OCI-LY3 (cell line): ENCODE data around the gene AKAP9.
"Not testable (repeated sequence)": the region's sequence is repeated elsewhere in the genome, so short reads cannot be mapped to it uniquely, and the experiment has no call there.

Source experiments
- H2AFZ ChIP-seq: fragments of 200-600, 300-600 bp; shearing (Covaris generic); 2 replicates; pipeline ENCODE4 v1.6.0; 2014; ENCODE audit warnings: antibody characterized with exemption, low read depth, low read length
- H3K27ac ChIP-seq: fragments of 200-600, 300-600 bp; sonication (generic); 2 replicates; pipeline ENCODE4 v1.5.1; 2014; ENCODE audit warnings: mild to moderate bottlenecking, low read length, moderate library complexity, mixed read lengths
- H3K27me3 ChIP-seq: fragments of 200-600, 300-600 bp; sonication (generic); 2 replicates; pipeline ENCODE4 v1.6.1; 2014; ENCODE audit warnings: low read depth, low read length, mixed read lengths
- H3K36me3 ChIP-seq: fragments of 200-600, 300-600 bp; sonication (generic); replicated peaks from 2 replicates; pipeline ENCODE3; 2014; ENCODE audit warnings: low read depth, low read length, mixed read lengths
- H3K4me1 ChIP-seq: fragments of 300-600, 200-600 bp; sonication (generic); 2 replicates; pipeline ENCODE4 v1.6.1; 2014; ENCODE audit warnings: low read length, mixed read lengths
- H3K4me2 ChIP-seq: fragments of 200-600, 300-600 bp; sonication (generic); 2 replicates; pipeline ENCODE4 v1.6.1; 2014; ENCODE audit warnings: low read length, mixed read lengths
- H3K4me3 ChIP-seq: fragments of 300-600, 200-600 bp; sonication (generic); 2 replicates; pipeline ENCODE4 v1.5.1; 2014; ENCODE audit warnings: antibody characterized with exemption, mild to moderate bottlenecking, low read length, moderate library complexity
- H3K79me2 ChIP-seq: fragments of 300-600, 200-600 bp; shearing (Covaris generic); 2 replicates; pipeline ENCODE4 v1.6.1; 2014; ENCODE audit warnings: mild to moderate bottlenecking, low read length, mixed read lengths
- H3K9ac ChIP-seq: fragments of 300-600, 200-600 bp; shearing (Covaris generic); 2 replicates; pipeline ENCODE4 v1.6.0; 2014; ENCODE audit warnings: mild to moderate bottlenecking, low read length, moderate library complexity
- H3K9me3 ChIP-seq: fragments of 200-600, 300-600 bp; shearing (Covaris generic); 2 replicates; pipeline ENCODE4 v1.6.1; 2014; ENCODE audit warnings: low read length, mixed read lengths; ENCODE audit not compliant: insufficient read depth
- H4K20me1 ChIP-seq: fragments of 200-600, 300-600 bp; sonication (generic); 2 replicates; pipeline ENCODE4 v1.6.1; 2016; ENCODE audit warnings: low read length, mixed read lengths; ENCODE audit not compliant: insufficient read depth
- EZH2phosphoT487 ChIP-seq: fragments of 200-600 bp; shearing (Covaris generic); IDR thresholded peaks from 2 replicates; pipeline ENCODE4 v1.6.1; 2018; ENCODE audit warnings: antibody characterized with exemption, mixed run types, low read depth
- TF ChIP-seq, protein P1 (sequence below): fragments of 200-600, 300-600 bp; sonication (generic); IDR thresholded peaks from 2 replicates; pipeline ENCODE4 v1.5.1; 2014; ENCODE audit warnings: antibody characterized with exemption, low read length, low read depth

AKAP9 gene

GRCh38 chr7:92088266-92088665 is 147.6 kb downstream of the AKAP9 start:
- Histone ChIP-seq H3K79me2 (no peaks in the 10 kb centered on the region), H3K36me3 (peaks cover 33% of the 10 kb centered on the region), H3K4me1 (no peaks in the 10 kb centered on the region), H3K4me3 (no peak overlapping the region), H3K9me3 (no peaks in the 10 kb centered on the region), H3K4me2 (no peak overlapping the region), H3K27me3 (no peaks in the 10 kb centered on the region), H3K9ac (no peak overlapping the region), H2AFZ (no peak overlapping the region), H3K27ac (no peak overlapping the region), H4K20me1 (no peaks in the 10 kb centered on the region)
- TF ChIP-seq, protein P1, sequence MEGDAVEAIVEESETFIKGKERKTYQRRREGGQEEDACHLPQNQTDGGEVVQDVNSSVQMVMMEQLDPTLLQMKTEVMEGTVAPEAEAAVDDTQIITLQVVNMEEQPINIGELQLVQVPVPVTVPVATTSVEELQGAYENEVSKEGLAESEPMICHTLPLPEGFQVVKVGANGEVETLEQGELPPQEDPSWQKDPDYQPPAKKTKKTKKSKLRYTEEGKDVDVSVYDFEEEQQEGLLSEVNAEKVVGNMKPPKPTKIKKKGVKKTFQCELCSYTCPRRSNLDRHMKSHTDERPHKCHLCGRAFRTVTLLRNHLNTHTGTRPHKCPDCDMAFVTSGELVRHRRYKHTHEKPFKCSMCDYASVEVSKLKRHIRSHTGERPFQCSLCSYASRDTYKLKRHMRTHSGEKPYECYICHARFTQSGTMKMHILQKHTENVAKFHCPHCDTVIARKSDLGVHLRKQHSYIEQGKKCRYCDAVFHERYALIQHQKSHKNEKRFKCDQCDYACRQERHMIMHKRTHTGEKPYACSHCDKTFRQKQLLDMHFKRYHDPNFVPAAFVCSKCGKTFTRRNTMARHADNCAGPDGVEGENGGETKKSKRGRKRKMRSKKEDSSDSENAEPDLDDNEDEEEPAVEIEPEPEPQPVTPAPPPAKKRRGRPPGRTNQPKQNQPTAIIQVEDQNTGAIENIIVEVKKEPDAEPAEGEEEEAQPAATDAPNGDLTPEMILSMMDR: no peak
- TF ChIP-seq EZH2phosphoT487: no peak

DNA sequence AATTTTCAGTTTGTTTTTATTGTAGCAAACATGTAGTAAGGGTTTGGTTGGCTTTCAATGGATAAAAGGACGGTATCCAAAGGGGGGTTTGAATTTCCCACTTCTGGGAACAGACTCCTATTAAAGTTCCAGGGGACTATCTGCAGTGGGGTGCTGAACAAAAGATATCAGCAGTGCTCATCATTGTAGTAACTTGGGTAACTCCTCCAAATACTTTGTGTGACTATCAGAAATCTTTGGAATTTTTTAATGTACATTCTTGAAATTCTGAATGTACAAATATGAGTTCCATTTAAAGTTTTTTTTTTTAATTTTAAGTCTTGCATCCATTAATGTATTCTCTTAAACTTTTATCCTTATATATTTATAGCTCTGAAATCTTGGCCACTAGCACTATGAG is 151.5 kb downstream of the AKAP9 start:
- H3K4me2 ChIP-seq: no peak overlapping the region
- TF ChIP-seq, protein P1: no peak
- no peak for TF ChIP-seq EZH2phosphoT487

GRCh38 chr7:92095380-92095779 is 154.7 kb downstream of the AKAP9 start:
- no peak for TF ChIP-seq EZH2phosphoT487
- TF ChIP-seq, protein P1: no peak
- H3K9ac ChIP-seq: no peak overlapping the region
- H4K20me1 ChIP-seq: no peaks in the 10 kb centered on the region
- H2AFZ ChIP-seq: no peak overlapping the region
- no peak overlapping the region for H3K4me2 ChIP-seq
- H3K27ac ChIP-seq: no peak overlapping the region
- H3K27me3 ChIP-seq: no peaks in the 10 kb centered on the region
- no peak overlapping the region for H3K4me3 ChIP-seq
- peaks cover 3% of the 10 kb centered on the region; the same call in 1 of the 2 replicates for H3K4me1 ChIP-seq
- H3K9me3 ChIP-seq: no peaks in the 10 kb centered on the region
- peaks cover 29% of the 10 kb centered on the region for H3K36me3 ChIP-seq
- H3K79me2 ChIP-seq: no peaks in the 10 kb centered on the region

More for the DNA sequence above, 151.5 kb downstream of the AKAP9 start:
- Histone ChIP-seq H3K4me3 (no peak overlapping the region), H3K36me3 (peaks cover 34% of the 10 kb centered on the region), H3K4me1 (peaks cover 3% of the 10 kb centered on the region; the same call in 1 of the 2 replicates), H3K9ac (no peak overlapping the region), H3K9me3 (no peaks in the 10 kb centered on the region), H2AFZ (no peak overlapping the region), H3K79me2 (no peaks in the 10 kb centered on the region), H4K20me1 (no peaks in the 10 kb centered on the region), H3K27ac (no peak overlapping the region), H3K27me3 (no peaks in the 10 kb centered on the region)

DNA sequence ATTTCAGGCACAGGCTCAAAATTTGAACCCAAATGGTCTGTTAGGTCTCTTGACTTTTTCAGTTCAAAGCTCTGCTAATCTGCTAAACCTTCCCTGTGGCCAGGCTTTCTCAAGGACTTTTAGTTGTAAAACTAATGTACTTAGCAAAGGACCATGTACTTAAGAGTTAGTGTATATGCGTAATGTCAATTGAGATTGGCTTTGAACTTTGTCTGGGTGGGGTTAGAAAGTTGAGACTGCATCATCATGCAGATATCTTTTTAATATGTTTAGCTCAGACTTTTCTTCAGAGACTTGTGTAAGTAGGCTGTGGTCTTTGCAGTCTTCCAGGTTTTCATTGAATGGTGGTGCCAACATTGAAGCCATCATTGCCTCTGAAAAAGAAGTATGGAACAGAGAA is 159.9 kb downstream of the AKAP9 start:
- H3K9me3 ChIP-seq: no peaks in the 10 kb centered on the region
- H3K36me3 ChIP-seq: peaks cover 31% of the 10 kb centered on the region
- no peak overlapping the region for H3K4me2 ChIP-seq
- TF ChIP-seq, protein P1: no peak
- no peak for TF ChIP-seq EZH2phosphoT487
- no peak overlapping the region for H3K4me3 ChIP-seq
- no peaks in the 10 kb centered on the region for H3K79me2 ChIP-seq
- H3K9ac ChIP-seq: no peak overlapping the region
- H3K27ac ChIP-seq: no peak overlapping the region
- H3K4me1 ChIP-seq: no peaks in the 10 kb centered on the region
- no peak overlapping the region for H2AFZ ChIP-seq
- no peaks in the 10 kb centered on the region for H3K27me3 ChIP-seq
- no peaks in the 10 kb centered on the region for H4K20me1 ChIP-seq

GRCh38 chr7:92102862-92103261 is 162.2 kb downstream of the AKAP9 start:
- not testable (repeated sequence) for H3K27ac ChIP-seq, H3K4me1 ChIP-seq, H3K27me3 ChIP-seq, H4K20me1 ChIP-seq, H3K9ac ChIP-seq, H3K4me2 ChIP-seq, H3K9me3 ChIP-seq, H2AFZ ChIP-seq, H3K4me3 ChIP-seq, H3K79me2 ChIP-seq
- peaks cover 26% of the 10 kb centered on the region for H3K36me3 ChIP-seq
